Astrocyte (in vitro differentiated cells and primary cell): ENCODE measurements around the gene RTEL1. TPM values are rescaled to one million over a fixed set of nuclear protein-coding genes. Genes with fewer than 3 reads are reported as not detected.

Experiments
- DNase-seq: peaks from one replicate; pipeline ENCODE4 v3.0.0-alpha.2; 2010; ENCODE audit warnings: low read depth
- FAIRE-seq: peaks from 2 replicates; lab custom pipeline; 2011; peaks lifted over from hg19 to GRCh38; lab: Jason Lieb, UNC
- H2AFZ ChIP-seq: 2 replicates; pipeline ENCODE4 v1.6.0; 2012; ENCODE audit warnings: low read depth, low read length, inconsistent platforms
- H3K27ac ChIP-seq: 2 replicates; pipeline ENCODE4 v1.5.1; 2011; ENCODE audit warnings: low read depth, low read length, inconsistent platforms
- H3K27me3 ChIP-seq: 2 replicates; pipeline ENCODE4 v1.6.0; 2011; ENCODE audit warnings: low read length, inconsistent platforms; ENCODE audit not compliant: insufficient read depth
- H3K36me3 ChIP-seq: 2 replicates; pipeline ENCODE4 v1.5.1; 2011; ENCODE audit warnings: low read length, inconsistent platforms; ENCODE audit not compliant: insufficient read depth
- H3K4me1 ChIP-seq: 2 replicates; pipeline ENCODE4 v1.5.1; 2011; ENCODE audit warnings: low read length, inconsistent platforms; ENCODE audit not compliant: insufficient read depth
- H3K4me2 ChIP-seq: 2 replicates; pipeline ENCODE4 v1.6.0; 2012; ENCODE audit warnings: low read length, inconsistent platforms
- H3K4me3 ChIP-seq: 2 replicates; pipeline ENCODE4 v1.5.1; 2011; ENCODE audit warnings: low read depth, mild to moderate bottlenecking, low read length, inconsistent platforms; ENCODE audit not compliant: insufficient read depth
- H3K79me2 ChIP-seq: 2 replicates; pipeline ENCODE4 v1.6.0; 2012; ENCODE audit warnings: mild to moderate bottlenecking, low read length, inconsistent platforms; ENCODE audit not compliant: insufficient read depth
- H3K9ac ChIP-seq: 2 replicates; pipeline ENCODE4 v1.6.0; 2012; ENCODE audit warnings: mild to moderate bottlenecking, low read length, inconsistent platforms
- H3K9me3 ChIP-seq: 2 replicates; pipeline ENCODE4 v1.5.1; 2012; ENCODE audit warnings: low read depth, mild to moderate bottlenecking, low read length, inconsistent platforms; ENCODE audit not compliant: insufficient read depth
- H4K20me1 ChIP-seq: 2 replicates; pipeline ENCODE4 v1.6.0; 2012; ENCODE audit warnings: low read length, inconsistent platforms; ENCODE audit not compliant: insufficient read depth
- H3K27ac Mint-ChIP-seq: one replicate; pipeline ENCODE4 v1.8.0; 2021; ENCODE audit warnings: mild to moderate bottlenecking, mixed read lengths; ENCODE audit not compliant: unreplicated experiment
- H3K27me3 Mint-ChIP-seq: one replicate; pipeline ENCODE4 v1.8.0; 2021; ENCODE audit warnings: low read depth, mixed read lengths; ENCODE audit not compliant: unreplicated experiment
- H3K36me3 Mint-ChIP-seq: one replicate; pipeline ENCODE4 v1.8.0; 2021; ENCODE audit warnings: low read depth, mixed read lengths; ENCODE audit not compliant: unreplicated experiment
- H3K4me1 Mint-ChIP-seq: one replicate; pipeline ENCODE4 v1.8.0; 2021; ENCODE audit warnings: low read depth, mixed read lengths; ENCODE audit not compliant: unreplicated experiment
- H3K4me3 Mint-ChIP-seq: one replicate; pipeline ENCODE4 v1.8.0; 2021; ENCODE audit warnings: mild to moderate bottlenecking, moderate library complexity, mixed read lengths; ENCODE audit not compliant: unreplicated experiment
- H3K9me3 Mint-ChIP-seq: one replicate; pipeline ENCODE4 v1.8.0; 2021; ENCODE audit warnings: mild to moderate bottlenecking, mixed read lengths; ENCODE audit not compliant: unreplicated experiment
- EZH2 ChIP-seq: IDR thresholded peaks from 2 replicates; pipeline ENCODE4 v1.6.1; 2012; ENCODE audit warnings: mild to moderate bottlenecking, low read length, inconsistent platforms; ENCODE audit not compliant: insufficient read depth
- total RNA-seq: library from RNA; stranded (reverse); gene quantifications from 2 replicates; pipeline ENCODE4 v1.2.1, GENCODE V29; 2021
- TF ChIP-seq, protein P1 (sequence below): IDR thresholded peaks from 2 replicates; pipeline ENCODE4 v1.5.1; 2011; ENCODE audit warnings: low read depth, mild to moderate bottlenecking, inconsistent platforms, low read length, moderate library complexity; ENCODE audit not compliant: insufficient read depth

The RTEL1 gene
- total RNA-seq, 1 donor from 2014 or later, result 15.5 TPM

DNA sequence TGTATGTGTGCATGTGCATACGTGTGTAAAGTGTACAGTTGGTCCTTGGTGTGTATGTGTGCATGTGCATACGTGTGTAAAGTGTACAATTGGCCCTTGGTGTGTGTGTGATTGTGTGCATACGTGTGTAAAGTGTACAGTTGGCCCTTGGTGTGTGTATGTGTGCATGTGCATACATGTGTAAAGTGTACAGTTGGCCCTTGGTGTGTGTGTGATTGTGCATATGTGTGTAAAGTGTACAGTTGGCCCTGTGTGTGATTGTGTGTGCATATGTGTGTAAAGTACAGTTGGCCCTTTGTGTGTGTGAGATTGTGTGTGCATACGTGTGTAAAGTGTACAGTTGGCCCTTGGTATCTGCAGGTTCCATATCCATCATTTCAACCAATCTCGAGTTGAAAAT, 73.3 kb downstream of the RTEL1 start:
- Mint-ChIP-seq H3K36me3 (peaks cover 19% of the 10 kb centered on the region), H3K27ac (no peak overlapping the region)
- FAIRE-seq, result no peak

DNA sequence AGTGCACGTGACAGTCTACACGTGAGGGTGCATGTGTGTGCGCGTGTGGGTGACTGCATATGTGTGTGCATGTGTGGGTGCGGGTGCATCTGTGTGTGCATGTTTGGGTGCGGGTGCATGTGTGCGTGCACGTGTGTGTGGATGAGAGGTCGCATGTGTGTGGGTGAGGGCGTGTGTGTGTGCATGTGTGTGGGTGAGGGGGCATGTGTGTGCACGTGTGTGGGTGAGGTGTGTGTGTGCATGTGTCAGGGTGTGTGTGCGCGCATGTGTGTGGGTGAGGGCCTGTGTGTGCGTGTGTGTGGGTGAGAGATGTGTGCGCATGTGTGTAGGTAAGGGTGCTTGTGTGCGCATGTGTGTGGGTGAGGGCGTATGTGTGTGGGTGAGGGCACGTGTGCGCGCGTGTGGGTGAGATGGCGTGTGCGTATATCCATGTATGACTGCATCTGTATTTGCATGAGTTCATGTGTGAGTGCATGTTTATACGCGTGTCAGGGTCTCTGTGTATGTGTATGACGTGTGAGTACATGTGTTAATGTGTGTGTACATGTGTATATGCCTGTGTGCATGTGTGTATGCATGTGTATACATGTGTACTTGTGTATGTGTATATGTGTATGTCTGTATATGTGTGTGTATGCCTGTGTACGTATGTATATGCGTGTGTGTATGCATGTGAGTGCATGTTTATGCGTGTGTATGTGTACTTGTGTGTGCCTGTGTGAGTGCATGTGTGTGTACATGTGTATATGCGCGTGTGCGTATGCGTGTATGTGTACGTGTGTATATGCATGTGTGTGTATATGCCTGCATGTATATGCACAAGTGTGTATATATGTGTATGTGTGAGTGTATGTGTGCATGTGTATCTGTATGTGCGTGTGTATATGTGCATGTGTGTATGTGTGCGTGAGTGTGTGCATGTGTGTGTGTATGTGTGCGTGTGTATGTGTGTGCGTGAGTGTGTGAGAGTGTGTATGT, 74.3 kb downstream of the RTEL1 start:
- Histone ChIP-seq H3K9me3 (no peaks in the 10 kb centered on the region), H2AFZ (no peak overlapping the region), H3K4me3 (no peak overlapping the region), H3K9ac (no peak overlapping the region), H3K27ac (no peak overlapping the region), H4K20me1 (peaks cover 73% of the 10 kb centered on the region), H3K36me3 (peaks cover 3% of the 10 kb centered on the region), H3K79me2 (peaks cover 53% of the 10 kb centered on the region), H3K4me1 (no peaks in the 10 kb centered on the region), H3K4me2 (no peak overlapping the region), H3K27me3 (no peaks in the 10 kb centered on the region)
- DNase-seq, result no peak
- Mint-ChIP-seq H3K27ac (no peak overlapping the region), H3K4me3 (no peak overlapping the region), H3K4me1 (peaks cover 10% of the 10 kb centered on the region), H3K9me3 (no peaks in the 10 kb centered on the region), H3K36me3 (peaks cover 18% of the 10 kb centered on the region), H3K27me3 (no peaks in the 10 kb centered on the region)
- FAIRE-seq, result no peak
- TF ChIP-seq, protein P1, sequence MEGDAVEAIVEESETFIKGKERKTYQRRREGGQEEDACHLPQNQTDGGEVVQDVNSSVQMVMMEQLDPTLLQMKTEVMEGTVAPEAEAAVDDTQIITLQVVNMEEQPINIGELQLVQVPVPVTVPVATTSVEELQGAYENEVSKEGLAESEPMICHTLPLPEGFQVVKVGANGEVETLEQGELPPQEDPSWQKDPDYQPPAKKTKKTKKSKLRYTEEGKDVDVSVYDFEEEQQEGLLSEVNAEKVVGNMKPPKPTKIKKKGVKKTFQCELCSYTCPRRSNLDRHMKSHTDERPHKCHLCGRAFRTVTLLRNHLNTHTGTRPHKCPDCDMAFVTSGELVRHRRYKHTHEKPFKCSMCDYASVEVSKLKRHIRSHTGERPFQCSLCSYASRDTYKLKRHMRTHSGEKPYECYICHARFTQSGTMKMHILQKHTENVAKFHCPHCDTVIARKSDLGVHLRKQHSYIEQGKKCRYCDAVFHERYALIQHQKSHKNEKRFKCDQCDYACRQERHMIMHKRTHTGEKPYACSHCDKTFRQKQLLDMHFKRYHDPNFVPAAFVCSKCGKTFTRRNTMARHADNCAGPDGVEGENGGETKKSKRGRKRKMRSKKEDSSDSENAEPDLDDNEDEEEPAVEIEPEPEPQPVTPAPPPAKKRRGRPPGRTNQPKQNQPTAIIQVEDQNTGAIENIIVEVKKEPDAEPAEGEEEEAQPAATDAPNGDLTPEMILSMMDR, result no peak
- no peak for TF ChIP-seq EZH2

More for the DNA sequence above, 73.3 kb downstream of the RTEL1 start:
- peaks cover 3% of the 10 kb centered on the region for H3K9me3 Mint-ChIP-seq
- peaks cover 63% of the 10 kb centered on the region for H4K20me1 ChIP-seq
- H3K36me3 ChIP-seq, result peaks cover 3% of the 10 kb centered on the region
- no peak for DNase-seq
- no peak overlapping the region for H3K4me3 Mint-ChIP-seq
- no peak overlapping the region for H2AFZ ChIP-seq
- TF ChIP-seq EZH2, result no peak
- TF ChIP-seq, protein P1, result no peak
- H3K79me2 ChIP-seq, result peaks cover 63% of the 10 kb centered on the region
- H3K4me1 Mint-ChIP-seq, result peaks cover 10% of the 10 kb centered on the region
- no peak overlapping the region for H3K9ac ChIP-seq
- H3K4me1 ChIP-seq, result no peaks in the 10 kb centered on the region
- no peak overlapping the region for H3K27ac ChIP-seq
- no peaks in the 10 kb centered on the region for H3K9me3 ChIP-seq
- H3K4me3 ChIP-seq, result no peak overlapping the region
- H3K27me3 Mint-ChIP-seq, result no peaks in the 10 kb centered on the region
- H3K4me2 ChIP-seq, result no peak overlapping the region
- no peaks in the 10 kb centered on the region for H3K27me3 ChIP-seq

DNA sequence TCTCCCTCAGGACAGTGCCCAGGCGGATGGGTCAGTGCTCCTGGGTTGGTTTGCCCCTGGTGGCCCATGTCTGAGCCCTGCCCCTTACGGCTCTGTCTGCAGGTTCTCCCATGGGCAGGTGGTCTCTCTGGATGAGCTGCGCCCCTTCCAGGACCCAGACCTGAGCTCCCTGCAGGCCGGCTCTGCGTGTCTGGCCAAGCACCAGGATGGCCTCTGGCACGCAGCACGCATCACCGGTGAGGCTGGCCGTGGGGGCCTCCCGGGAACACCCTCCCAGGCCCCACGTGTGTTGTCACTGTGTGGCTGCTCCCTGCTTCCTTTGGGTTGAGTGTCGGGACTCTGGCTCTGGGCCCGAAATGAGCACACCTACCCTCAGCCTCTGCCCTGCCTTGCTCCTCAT, 75.0 kb downstream of the RTEL1 start:
- H3K4me2 ChIP-seq, result no peak overlapping the region
- H3K79me2 ChIP-seq, result peaks cover 47% of the 10 kb centered on the region
- no peaks in the 10 kb centered on the region for H3K4me1 ChIP-seq
- H2AFZ ChIP-seq, result no peak overlapping the region
- Mint-ChIP-seq H3K9me3 (no peaks in the 10 kb centered on the region), H3K27ac (no peak overlapping the region), H3K36me3 (peaks cover 15% of the 10 kb centered on the region), H3K27me3 (no peaks in the 10 kb centered on the region), H3K4me1 (peaks cover 7% of the 10 kb centered on the region), H3K4me3 (no peak overlapping the region)
- no peak overlapping the region for H3K4me3 ChIP-seq
- no peaks in the 10 kb centered on the region for H3K27me3 ChIP-seq
- FAIRE-seq, result no peak
- no peak for TF ChIP-seq EZH2
- TF ChIP-seq, protein P1, result no peak
- H3K27ac ChIP-seq, result no peak overlapping the region
- peaks cover 68% of the 10 kb centered on the region for H4K20me1 ChIP-seq
- H3K36me3 ChIP-seq, result peaks cover 3% of the 10 kb centered on the region
- H3K9ac ChIP-seq, result no peak overlapping the region
- H3K9me3 ChIP-seq, result no peaks in the 10 kb centered on the region
- DNase-seq, result no peak
